PC-3 (cell line): ENCODE results near the gene NOX4.
A peak's percentile ranks its signal among the peaks of the same experiment; 100 is the strongest.

ENCODE experiments used
- CTCF ChIP-seq: fragments of 300-600 bp; sonication (generic); conservative IDR thresholded peaks from 2 replicates; pipeline ENCODE4 v1.5.1; 2017; ENCODE audit warnings: antibody characterized with exemption, low read depth, mild to moderate bottlenecking, low read length
- EZH2 ChIP-seq: fragments of 300-600 bp; sonication (generic); IDR thresholded peaks from one replicate; pipeline ENCODE4 v1.6.1; 2017; ENCODE audit warnings: antibody characterized with exemption, mild to moderate bottlenecking, low read length; ENCODE audit not compliant: unreplicated experiment

- TF ChIP-seq CTCF (peak; percentile 94), EZH2 (no peak)
These were observed 7.8 kb upstream of the NOX4 start for GRCh38 chr11:89498845-89499448.
